ENCODE results near the gene LAPTM5. TPM values are rescaled to one million over a fixed set of nuclear protein-coding genes. Genes with fewer than 3 reads are reported as not detected.

Gene LAPTM5
- total RNA-seq, 1 donor from 2014 or later: 424 TPM

GRCh38 chr1:30718091-30718635 is 39.4 kb downstream of the LAPTM5 start:
- peaks cover 5% of the 10 kb centered on the region for H3K9me3 ChIP-seq
- no peaks in the 10 kb centered on the region for H3K36me3 ChIP-seq
- DNase-seq: peak; percentile 100
- peak overlapping the region; percentile 66 for H3K27ac ChIP-seq
- no peaks in the 10 kb centered on the region for H3K27me3 ChIP-seq
- H3K4me1 ChIP-seq: peaks cover 8% of the 10 kb centered on the region
- ATAC-seq: peak; percentile 89
- peak overlapping the region; percentile 51 for H3K4me3 ChIP-seq
- intact Hi-C loops (cut with DNase I): no loop called here
- TF ChIP-seq CTCF (IDR thresholded peaks at IDR 0.05): no peak

- Histone ChIP-seq H3K9me3 (peaks cover 5% of the 10 kb centered on the region), H3K4me1 (peaks cover 8% of the 10 kb centered on the region), H3K36me3 (no peaks in the 10 kb centered on the region), H3K27ac (no peak overlapping the region), H3K27me3 (no peaks in the 10 kb centered on the region), H3K4me3 (no peak overlapping the region)
- intact Hi-C loops (cut with DNase I): no loop called here
- TF ChIP-seq CTCF (IDR thresholded peaks at IDR 0.05): no peak
- ATAC-seq (no peak), DNase-seq (no peak)
Measured at GRCh38 chr1:30716646-30717045, 40.9 kb downstream of the LAPTM5 start.

- DNase-seq (no peak), ATAC-seq (no peak)
- Histone ChIP-seq H3K27ac (no peak overlapping the region), H3K27me3 (no peaks in the 10 kb centered on the region), H3K4me3 (no peak overlapping the region), H3K9me3 (peaks cover 5% of the 10 kb centered on the region), H3K36me3 (no peaks in the 10 kb centered on the region), H3K4me1 (peaks cover 8% of the 10 kb centered on the region)
- intact Hi-C loops (cut with DNase I): no loop called here
- no peak for TF ChIP-seq CTCF (IDR thresholded peaks at IDR 0.05)
Measured at GRCh38 chr1:30715886-30716285, 41.7 kb downstream of the LAPTM5 start.

- intact Hi-C loops (cut with DNase I): no loop called here
- DNase-seq (no peak), ATAC-seq (no peak)
- no peak overlapping the region for H3K4me3 ChIP-seq
- peaks cover 5% of the 10 kb centered on the region for H3K9me3 ChIP-seq
- peaks cover 8% of the 10 kb centered on the region for H3K4me1 ChIP-seq
- TF ChIP-seq CTCF (IDR thresholded peaks at IDR 0.05): peak; percentile 38
- no peaks in the 10 kb centered on the region for H3K36me3 ChIP-seq
- no peaks in the 10 kb centered on the region for H3K27me3 ChIP-seq
- no peak overlapping the region for H3K27ac ChIP-seq
Measured at GRCh38 chr1:30715216-30715615, 42.4 kb downstream of the LAPTM5 start.

GRCh38 chr1:30714536-30715090 is 43.0 kb downstream of the LAPTM5 start:
- Histone ChIP-seq H3K27me3 (no peaks in the 10 kb centered on the region), H3K4me3 (no peak overlapping the region), H3K27ac (no peak overlapping the region), H3K36me3 (no peaks in the 10 kb centered on the region), H3K9me3 (peaks cover 5% of the 10 kb centered on the region), H3K4me1 (peaks cover 6% of the 10 kb centered on the region)
- ATAC-seq (no peak), DNase-seq (no peak)
- intact Hi-C loops (cut with DNase I): no loop called here
- TF ChIP-seq CTCF (IDR thresholded peaks at IDR 0.05): no peak

GRCh38 chr1:30714025-30714424 is 43.5 kb downstream of the LAPTM5 start:
- Histone ChIP-seq H3K9me3 (peaks cover 5% of the 10 kb centered on the region), H3K27me3 (no peaks in the 10 kb centered on the region), H3K4me3 (no peak overlapping the region), H3K4me1 (peaks cover under 1% of the 10 kb centered on the region), H3K27ac (no peak overlapping the region), H3K36me3 (no peaks in the 10 kb centered on the region)
- no peak for TF ChIP-seq CTCF (IDR thresholded peaks at IDR 0.05)
- DNase-seq (no peak), ATAC-seq (no peak)
- intact Hi-C loops (cut with DNase I): no loop called here
